GM08714 (cell line): ENCODE results near the gene NINL.
"Not testable (repeated sequence)": the region's sequence is repeated elsewhere in the genome, so short reads cannot be mapped to it uniquely, and the experiment has no call there.

Experiments used
- H3K4me3 ChIP-seq: fragments of 200-500 bp; sonication (Bioruptor generic); 2 replicates; pipeline ENCODE4 v1.5.1; 2014; ENCODE audit warnings: mild to moderate bottlenecking, low read length, inconsistent platforms
- ZNF274 ChIP-seq: IDR thresholded peaks from 2 replicates; pipeline ENCODE4 v1.6.1; 2012; ENCODE audit warnings: mild to moderate bottlenecking, low read depth, low read length

NINL gene

DNA sequence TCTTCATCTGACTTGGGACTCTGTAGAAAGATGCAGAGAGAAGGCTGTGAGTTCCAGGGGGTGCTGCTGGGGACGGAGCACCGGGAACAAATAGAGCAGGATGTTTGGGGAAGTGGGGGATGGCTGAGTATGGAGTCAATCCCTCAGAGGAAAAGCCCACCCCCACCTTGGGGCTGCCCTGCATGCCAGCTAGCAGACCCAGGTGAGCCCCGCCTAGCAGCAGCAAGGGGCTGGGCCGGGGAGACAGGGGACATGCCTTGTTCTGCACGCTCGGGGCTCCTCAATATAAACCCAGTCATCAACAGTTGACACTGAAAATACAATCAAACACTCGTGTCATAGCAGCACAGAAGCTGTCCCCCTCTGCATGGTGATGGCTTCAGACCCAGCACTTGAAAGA, 74.6 kb downstream of the NINL start:
- TF ChIP-seq ZNF274, result no peak
- H3K4me3 ChIP-seq, result no peak overlapping the region

DNA sequence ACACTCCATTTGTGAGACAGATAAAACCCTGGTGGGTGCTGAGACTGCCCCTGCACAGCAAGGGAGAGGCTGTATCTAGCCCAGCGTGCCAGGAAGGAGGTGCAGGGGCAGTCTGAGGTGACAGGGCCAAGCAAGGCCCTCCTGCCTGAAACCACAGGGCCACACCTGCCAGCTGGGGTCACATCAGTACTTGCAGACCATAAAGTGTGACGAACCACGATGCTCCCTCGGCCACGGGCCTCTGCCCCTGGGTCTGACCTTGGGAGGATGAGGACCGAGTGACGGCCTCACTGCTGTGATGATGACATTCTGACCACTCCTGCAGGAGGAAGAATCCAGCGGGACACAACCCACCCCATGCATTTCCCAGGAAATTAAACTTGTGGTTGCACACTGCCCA, 75.1 kb downstream of the NINL start:
- no peak overlapping the region for H3K4me3 ChIP-seq
- no peak for TF ChIP-seq ZNF274

DNA sequence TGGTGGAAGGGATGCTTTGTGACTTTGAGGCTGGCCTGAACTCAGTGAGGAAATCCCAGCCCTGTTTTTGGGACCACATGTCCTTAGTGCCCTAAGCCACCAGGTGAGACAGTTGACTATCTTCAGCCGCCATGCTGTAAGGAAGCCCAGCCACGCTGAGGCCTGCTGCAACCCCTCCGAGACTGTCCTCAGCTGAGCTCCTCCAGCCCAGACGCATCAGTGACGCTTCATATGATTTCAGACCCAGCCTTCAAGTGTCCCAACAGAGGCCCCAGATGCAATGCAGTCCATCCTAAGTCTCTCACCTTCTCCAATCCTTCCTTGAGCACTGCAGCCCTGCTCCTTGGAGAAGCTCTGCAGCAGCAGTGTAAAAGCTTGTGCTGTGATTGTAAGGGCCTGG, 76.2 kb downstream of the NINL start:
- TF ChIP-seq ZNF274, result no peak
- no peak overlapping the region for H3K4me3 ChIP-seq

DNA sequence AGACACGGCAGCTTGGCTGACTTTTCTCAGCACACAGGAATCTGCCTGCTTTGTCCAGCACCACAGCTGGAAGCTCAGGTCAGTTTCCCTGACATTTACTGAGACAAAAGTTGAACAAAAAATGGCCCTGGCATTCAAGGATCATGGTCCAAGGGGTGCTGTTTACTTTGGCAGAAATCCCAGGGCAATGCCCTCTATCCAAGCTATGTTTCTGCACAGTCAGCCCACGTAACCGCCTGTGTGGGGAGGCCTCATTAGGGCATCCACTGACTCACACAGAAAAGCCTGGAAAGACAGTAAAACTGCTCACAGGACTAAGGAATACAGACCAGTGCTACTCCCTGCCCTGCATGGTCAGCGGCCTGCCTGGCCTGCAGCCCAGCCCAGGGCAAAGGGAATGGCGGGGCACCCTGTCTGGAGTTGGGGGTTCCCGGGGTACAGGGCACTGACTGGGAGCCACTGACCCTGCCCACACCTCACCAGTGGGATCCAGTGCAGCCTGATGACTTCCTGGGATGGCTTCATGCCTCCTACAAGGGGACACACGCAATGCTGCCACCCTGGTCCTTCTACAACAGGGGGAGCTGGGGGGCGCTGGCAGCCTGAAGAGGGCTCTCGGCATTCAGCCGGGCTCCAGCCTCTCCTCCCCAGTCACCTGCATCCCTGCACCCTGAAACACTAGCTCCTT, 77.1 kb downstream of the NINL start:
- H3K4me3 ChIP-seq, result no peak overlapping the region
- TF ChIP-seq ZNF274, result no peak

DNA sequence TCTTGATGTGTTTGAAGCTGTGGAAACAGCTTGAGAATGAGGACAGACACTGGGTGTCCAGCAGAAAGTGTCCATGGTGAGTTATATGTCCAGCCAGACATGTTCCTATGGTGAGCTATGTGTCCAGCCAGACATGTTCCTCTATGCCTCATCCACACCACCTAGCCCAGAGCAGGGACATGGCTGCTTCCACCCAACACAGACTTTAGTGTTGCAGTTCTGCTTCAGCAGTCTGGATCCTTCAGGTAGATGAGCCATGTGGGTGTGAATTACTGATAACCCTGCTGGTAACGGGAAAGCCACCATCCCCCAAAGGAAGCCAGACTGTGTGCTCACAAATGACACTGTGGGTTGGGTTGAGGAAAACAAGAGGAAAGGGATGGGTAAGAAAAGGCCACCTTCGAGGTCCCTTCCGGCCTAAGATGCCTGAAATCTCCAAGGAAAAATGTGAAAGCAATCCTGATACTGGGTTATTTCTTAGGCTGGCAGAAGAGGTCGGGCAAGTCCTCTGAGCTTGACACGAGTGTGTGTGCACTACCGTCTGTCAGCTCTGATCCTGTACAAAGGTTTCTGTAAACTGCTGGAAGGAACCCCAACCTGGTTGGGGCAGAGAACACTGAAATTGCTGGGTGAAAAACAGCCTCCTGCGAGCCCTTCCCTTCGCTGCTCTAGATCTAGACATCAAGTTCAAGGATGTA, 77.8 kb downstream of the NINL start:
- no peak overlapping the region for H3K4me3 ChIP-seq
- TF ChIP-seq ZNF274, result no peak

DNA sequence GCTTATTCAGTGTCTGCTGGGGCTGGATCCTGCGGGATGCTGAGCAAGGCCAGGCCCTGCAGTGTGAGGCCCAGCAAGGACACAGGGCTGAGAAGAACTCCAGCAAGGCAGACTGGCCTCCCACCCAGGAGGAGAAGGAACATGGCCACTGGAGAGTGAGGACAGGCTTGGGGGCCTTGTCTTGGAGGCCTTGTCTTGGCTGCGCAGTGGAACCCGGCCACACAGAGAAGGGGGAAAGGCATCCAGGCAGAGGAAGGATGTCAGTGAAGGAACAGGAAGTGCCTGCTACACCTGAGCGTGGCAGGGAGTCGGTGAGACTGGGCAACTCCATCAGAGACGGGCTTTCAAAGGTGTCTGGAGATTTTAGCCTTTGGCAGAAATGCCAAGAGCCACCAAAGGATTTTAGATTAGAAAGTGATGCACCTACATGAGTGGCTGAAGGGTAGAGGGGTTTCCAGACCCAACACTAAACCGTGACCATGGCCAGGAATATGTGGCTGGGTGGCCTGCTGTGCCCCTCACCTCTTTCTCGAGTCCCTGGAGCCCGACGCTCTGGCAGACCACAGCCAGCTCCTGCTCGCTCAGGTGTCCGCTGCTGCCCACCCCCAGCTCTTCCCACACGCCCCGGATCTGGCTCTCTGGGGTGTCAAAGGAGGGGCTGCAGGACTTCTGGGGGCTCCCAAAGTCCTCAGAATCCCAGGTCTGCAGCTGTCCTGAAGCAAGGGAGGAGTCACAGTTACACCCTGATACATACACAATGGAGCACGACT, 80.8 kb downstream of the NINL start:
- no peak overlapping the region for H3K4me3 ChIP-seq
- TF ChIP-seq ZNF274, result no peak

DNA sequence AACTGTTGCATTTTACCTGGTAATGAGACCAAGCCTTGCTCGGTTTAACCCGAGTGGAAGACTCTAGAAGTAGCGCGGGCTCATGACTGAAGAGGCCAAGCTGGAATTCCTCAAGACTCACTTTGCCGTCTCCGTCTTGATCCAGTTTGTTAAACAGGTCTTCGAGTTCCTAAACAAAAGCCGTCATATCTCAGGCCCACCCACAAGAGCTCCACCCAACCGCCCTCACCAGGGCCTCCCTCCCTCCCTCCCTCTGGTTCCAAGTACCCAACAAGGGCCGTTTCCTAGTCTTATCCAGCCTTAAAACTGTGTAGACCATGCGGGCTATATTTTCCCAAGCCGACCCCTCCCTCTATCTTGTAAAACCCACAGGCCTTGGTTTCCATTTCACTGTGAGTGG, 81.4 kb downstream of the NINL start:
- no peak for TF ChIP-seq ZNF274
- H3K4me3 ChIP-seq, result no peak overlapping the region

DNA sequence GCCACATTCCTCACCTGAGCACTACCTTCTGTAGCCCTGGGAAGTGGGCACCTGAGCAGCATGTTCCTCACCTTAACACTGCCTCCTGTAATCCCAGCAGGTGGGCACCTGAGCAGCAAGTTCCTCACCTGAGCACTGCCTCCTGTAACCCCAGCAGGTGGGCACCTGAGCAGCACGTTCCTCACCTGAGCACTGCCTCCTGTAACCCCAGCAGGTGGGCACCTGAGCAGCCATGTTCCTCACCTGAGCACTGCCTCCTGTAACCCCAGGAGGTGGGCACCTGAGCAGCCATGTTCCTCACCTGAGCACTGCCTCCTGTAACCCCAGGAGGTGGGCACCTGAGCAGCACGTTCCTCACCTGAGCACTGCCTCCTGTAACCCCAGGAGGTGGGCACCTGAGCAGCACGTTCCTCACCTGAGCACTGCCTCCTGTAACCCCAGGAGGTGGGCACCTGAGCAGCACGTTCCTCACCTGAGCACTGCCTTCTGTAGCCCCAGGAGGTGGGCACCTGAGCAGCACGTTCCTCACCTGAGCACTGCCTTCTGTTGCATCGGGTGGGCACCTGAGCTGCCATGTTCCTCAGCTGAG, 82.2 kb downstream of the NINL start:
- not testable (repeated sequence) for H3K4me3 ChIP-seq

DNA sequence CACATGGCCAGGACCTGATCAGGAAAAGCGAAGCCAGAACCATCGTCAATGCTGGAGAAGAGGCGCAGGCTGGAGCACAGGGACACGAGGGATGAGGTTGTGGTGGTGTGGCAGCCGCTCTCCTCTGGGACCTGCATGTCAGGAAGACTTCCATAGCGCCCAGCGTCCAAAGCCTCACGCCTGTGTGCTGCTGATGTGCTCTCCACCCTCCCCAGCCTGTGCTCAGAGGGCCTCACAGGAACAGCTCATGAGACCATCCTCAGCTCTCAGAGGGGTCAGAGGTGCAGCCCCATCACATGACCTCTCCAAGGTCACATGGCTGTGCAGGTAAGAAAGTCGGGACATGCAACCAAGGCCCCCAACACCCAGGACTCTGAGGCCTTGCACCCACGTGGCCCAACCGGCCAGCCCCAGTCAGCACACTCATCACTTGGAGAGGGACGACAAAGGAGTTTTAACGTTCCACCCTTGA, 84.4 kb downstream of the NINL start:
- no peak for TF ChIP-seq ZNF274
- H3K4me3 ChIP-seq, result no peak overlapping the region

DNA sequence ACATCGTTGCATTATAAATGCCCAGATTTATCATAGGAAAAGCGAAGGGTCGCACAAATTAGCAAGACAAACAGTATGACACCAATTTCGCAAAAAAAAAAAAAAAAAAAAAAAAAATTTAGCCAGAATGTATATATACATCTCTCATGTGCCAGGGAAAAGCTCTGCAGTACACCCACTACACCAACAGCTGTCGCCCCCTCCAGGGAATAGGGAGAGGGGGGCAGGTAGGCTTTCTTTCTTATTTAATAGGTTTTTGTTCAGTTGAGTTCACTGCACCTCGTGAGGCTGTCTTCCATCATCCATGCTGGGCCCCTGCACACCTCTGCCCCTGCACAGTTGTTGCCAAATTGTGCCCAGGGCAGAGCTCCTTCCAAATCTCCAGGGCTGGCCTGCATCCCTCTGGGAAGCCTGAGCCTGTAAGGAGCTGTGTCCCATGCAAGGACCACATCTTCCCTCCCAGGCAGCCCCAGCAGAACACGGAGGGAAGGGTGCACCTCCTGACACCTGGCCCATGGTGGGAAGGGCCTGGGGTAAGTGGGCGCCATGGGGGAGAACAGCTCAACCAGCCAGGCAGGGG, 85.4 kb downstream of the NINL start:
- no peak for TF ChIP-seq ZNF274
- H3K4me3 ChIP-seq, result no peak overlapping the region

DNA sequence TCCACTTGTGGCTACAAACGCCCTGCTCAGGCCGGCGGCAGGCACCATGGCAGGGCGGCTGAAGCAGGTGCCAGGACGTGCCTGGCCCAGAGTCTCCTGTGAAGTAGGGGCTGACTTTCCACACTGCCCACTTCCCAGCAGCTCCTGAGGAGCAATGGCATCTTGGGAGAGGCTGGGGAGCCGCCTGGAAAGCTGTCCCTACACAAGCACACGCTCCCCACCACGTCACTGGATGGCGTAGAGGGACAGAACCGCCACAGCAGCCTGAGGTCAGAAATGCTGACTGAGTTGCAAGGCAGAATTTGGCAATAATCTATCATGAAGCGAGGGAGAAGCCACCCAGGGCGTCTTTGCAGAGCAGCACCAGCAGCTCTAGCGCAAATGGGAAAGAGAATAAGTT, 86.3 kb downstream of the NINL start:
- TF ChIP-seq ZNF274, result no peak
- no peak overlapping the region for H3K4me3 ChIP-seq

DNA sequence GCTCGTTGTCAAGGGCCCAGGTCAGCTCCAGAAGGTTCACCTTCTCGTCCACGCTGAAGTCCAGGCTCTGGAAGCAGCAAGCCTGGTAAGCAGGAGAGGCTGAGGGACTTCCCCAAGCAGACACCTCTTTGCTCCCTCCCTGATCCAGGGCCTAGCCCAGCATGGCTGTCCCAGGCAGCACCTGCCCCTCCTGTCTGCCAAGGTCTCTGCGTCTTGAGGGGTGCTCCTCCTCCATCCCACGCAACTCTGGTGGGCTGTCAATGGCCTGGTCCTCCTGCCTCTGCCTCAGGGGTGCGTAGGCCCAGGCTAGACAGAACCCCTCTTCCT, 87.1 kb downstream of the NINL start:
- TF ChIP-seq ZNF274, result no peak
- H3K4me3 ChIP-seq, result no peak overlapping the region

DNA sequence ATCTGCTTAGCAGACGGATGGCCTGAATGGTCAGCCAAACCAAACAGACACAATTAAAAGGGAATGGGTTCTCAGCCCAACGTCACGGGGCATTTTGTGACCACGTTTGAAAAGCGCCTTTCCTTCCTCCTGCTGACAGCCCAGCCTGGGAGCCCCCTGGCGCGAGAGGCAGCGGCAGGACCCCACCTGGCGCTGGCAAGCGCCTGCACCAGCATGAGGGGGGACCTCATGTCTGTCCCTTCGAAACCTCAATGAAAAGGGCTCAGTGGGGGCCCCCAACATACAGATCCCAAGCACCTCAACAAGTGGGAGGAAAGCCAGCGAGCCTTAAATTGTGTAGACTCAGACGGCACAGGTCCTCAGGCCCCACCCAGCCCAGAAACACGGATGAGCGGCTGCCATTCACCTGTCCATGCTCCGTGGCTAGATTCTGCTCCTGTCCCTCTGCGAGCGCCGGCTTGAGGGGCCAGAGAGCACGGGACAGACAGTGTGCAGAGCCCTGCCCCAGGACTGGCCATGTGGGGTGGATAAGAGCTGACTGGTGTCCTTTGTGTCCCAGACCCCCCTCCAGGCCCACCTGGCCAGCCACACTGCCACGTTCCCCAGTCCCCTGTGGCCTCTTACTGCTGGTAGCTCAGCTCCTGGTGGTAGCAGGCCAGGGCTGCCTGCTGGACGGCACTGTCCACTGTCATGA, 87.6 kb downstream of the NINL start:
- TF ChIP-seq ZNF274, result no peak
- no peak overlapping the region for H3K4me3 ChIP-seq

DNA sequence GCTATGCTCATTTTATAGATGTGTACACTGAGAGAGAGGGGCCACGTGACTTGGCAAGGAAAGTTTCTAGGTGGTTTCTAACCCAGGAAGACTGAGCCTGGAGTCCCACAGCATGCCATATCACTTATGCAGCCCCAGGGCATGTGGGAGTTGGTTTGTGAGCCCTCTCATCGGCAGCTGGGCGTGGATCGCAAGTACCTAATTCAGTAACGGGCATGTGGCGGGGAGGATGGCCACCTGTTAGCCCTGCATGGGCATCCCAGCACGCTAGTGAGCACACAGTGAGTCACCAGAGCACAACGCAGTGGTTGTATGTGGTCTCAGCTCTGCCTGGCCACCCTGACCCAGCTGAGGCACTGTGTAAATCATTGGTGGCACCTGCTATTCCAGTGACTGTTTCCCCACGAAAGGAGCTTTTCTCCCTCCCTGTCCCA, 88.3 kb downstream of the NINL start:
- no peak for TF ChIP-seq ZNF274
- H3K4me3 ChIP-seq, result no peak overlapping the region
